K562 (cell line): Measurements from ENCODE around the gene TRERF1. TPM values are rescaled to one million over a fixed set of nuclear protein-coding genes. Genes with fewer than 3 reads are reported as not detected.

Experiments
- ATAC-seq: fragments of 200-7000 bp; cut with Tn5 transposase; 3 replicates; pipeline ENCODE4 v1.9.1; 2020; ENCODE audit warnings: moderate library complexity
- BruUV-seq: library from RNA; stranded (reverse); fragments of 400-500 nt; replicated peaks from 2 replicates; lab custom pipeline; 2021; lab: Mats Ljungman, UMichigan
- CTCF ChIA-PET: fragments of 300-600 bp; formaldehyde crosslinking; extraction: SDS; loops from one replicate; lab custom pipeline; 2021; ENCODE audit warnings: low intra/inter-chr PET ratio; lab: Yijun Ruan, JAX
- POLR2A ChIA-PET: fragments of 300-600, 350-650 bp; sonication (Branson Sonifier 250); formaldehyde crosslinking; extraction: SDS; loops from one replicate; lab custom pipeline; 2021; ENCODE audit warnings: antibody characterized with exemption, inconsistent platforms; lab: Yijun Ruan, JAX
- DNase-seq, 4 experiments: peaks; one replicate each; pipeline versions ENCODE4 v3.0.0 to v3.0.0-alpha.2; 2011 to 2018; ENCODE audit warnings: low spot score in 3 of 4, mixed read lengths in 3 of 4; ENCODE audit errors: extremely low read depth in 1 of 4
- FAIRE-seq: peaks from 2 replicates; lab custom pipeline; 2011; peaks lifted over from hg19 to GRCh38; lab: Jason Lieb, UNC
- H2AFZ ChIP-seq: 2 replicates; pipeline ENCODE4 v1.6.0; 2011; ENCODE audit warnings: low read depth, low read length, control low read depth, inconsistent platforms
- H3K27ac ChIP-seq: fragments of 200-600 bp; 3 replicates; pipeline ENCODE4 v1.8.0; 2011; ENCODE audit warnings: low read depth, mild to moderate bottlenecking, control low read depth, inconsistent platforms, low read length, moderate library complexity, mixed read lengths; ENCODE audit errors: extremely low read depth
- H3K27me3 ChIP-seq, 2 experiments: fragments of 300-600 bp in 1 of 2; 2 replicates in 1 of 2; 3 replicates in 1 of 2; pipeline versions ENCODE4 v1.6.0 to v1.8.0; 2011; ENCODE audit warnings: inconsistent platforms in 2 of 2, low read length in 2 of 2, mild to moderate bottlenecking in 1 of 2, mixed read lengths in 1 of 2, moderate library complexity in 1 of 2; ENCODE audit not compliant: control insufficient read depth in 2 of 2, insufficient read depth in 2 of 2
- H3K36me3 ChIP-seq: fragments of 300-600 bp; 3 replicates; pipeline ENCODE4 v1.8.0; 2011; ENCODE audit warnings: mild to moderate bottlenecking, low read length, inconsistent platforms; ENCODE audit not compliant: control insufficient read depth, insufficient read depth
- H3K4me1 ChIP-seq, 2 experiments: fragments of 200-600 bp in 1 of 2; replicated peaks in 1 of 2; 2 replicates in 1 of 2; 3 replicates in 1 of 2; pipeline versions ENCODE4 v1.5.1 to v1.8.0; 2011; ENCODE audit warnings: inconsistent platforms in 2 of 2, low read length in 2 of 2, mild to moderate bottlenecking in 1 of 2, mixed read lengths in 1 of 2, moderate library complexity in 1 of 2; ENCODE audit not compliant: control insufficient read depth in 2 of 2, insufficient read depth in 2 of 2
- H3K4me2 ChIP-seq: 2 replicates; pipeline ENCODE4 v1.6.1; 2011; ENCODE audit warnings: low read length, control low read depth, inconsistent platforms, mixed read lengths; ENCODE audit not compliant: insufficient read depth
- H3K4me3 ChIP-seq: fragments of 200-600 bp; sonication (generic), shearing (Covaris generic); 2 replicates; pipeline ENCODE4 v1.5.1; 2016; ENCODE audit warnings: control low read depth, inconsistent platforms
- H3K79me2 ChIP-seq: fragments of 200-600 bp; 3 replicates; pipeline ENCODE4 v1.8.0; 2011; ENCODE audit warnings: low read length, inconsistent platforms; ENCODE audit not compliant: control insufficient read depth, insufficient read depth
- H3K9ac ChIP-seq, 2 experiments: 2 replicates each; pipeline versions ENCODE4 v1.6.0 to v1.6.1; 2011; ENCODE audit warnings: low read depth in 2 of 2, low read length in 2 of 2, control low read depth in 1 of 2, inconsistent platforms in 1 of 2, mild to moderate bottlenecking in 1 of 2, mixed read lengths in 1 of 2; ENCODE audit not compliant: insufficient read depth in 1 of 2
- H3K9me1 ChIP-seq: one replicate; pipeline ENCODE4 v1.6.0; 2011; ENCODE audit warnings: inconsistent platforms, mild to moderate bottlenecking, low read length, moderate library complexity; ENCODE audit not compliant: control insufficient read depth, insufficient read depth
- H3K9me3 ChIP-seq: replicated peaks from 2 replicates; pipeline ENCODE4 v1.5.1; 2011; ENCODE audit warnings: low read depth, low read length, inconsistent platforms; ENCODE audit not compliant: control insufficient read depth, insufficient read depth
- H4K20me1 ChIP-seq: replicated peaks from 2 replicates; pipeline ENCODE4 v1.6.1; 2011; ENCODE audit warnings: low read length, inconsistent platforms, mixed read lengths; ENCODE audit not compliant: control insufficient read depth, insufficient read depth
- BMI1 ChIP-seq: fragments of 150-350 bp; IDR thresholded peaks from 2 replicates; pipeline ENCODE4 v1.6.1; 2014; ENCODE audit warnings: low read length
- CBX5 ChIP-seq: IDR thresholded peaks from 2 replicates; pipeline ENCODE4 v1.6.1; 2014; ENCODE audit warnings: low read depth, borderline replicate concordance
- DDX20 ChIP-seq: fragments of 450-650 bp; IDR thresholded peaks from 2 replicates; pipeline ENCODE4 v1.6.1; 2016; ENCODE audit warnings: missing genetic modification characterization, low read depth, mild to moderate bottlenecking, missing compliant biosample characterization, moderate library complexity
- E2F8 ChIP-seq: fragments of 450-650 bp; IDR thresholded peaks from 2 replicates; pipeline ENCODE4 v1.7.1; 2018; ENCODE audit warnings: mild to moderate bottlenecking, low read depth; ENCODE audit not compliant: partially characterized antibody
- GATAD2B ChIP-seq: fragments of 450-650 bp; IDR thresholded peaks from 2 replicates; pipeline ENCODE4 v1.6.1; 2017; ENCODE audit warnings: mild to moderate bottlenecking, borderline replicate concordance
- KDM2B ChIP-seq: fragments of 250-450 bp; sonication (Bioruptor Pico); IDR thresholded peaks from 2 replicates; pipeline ENCODE4 v1.8.0; 2021; ENCODE audit warnings: mild to moderate bottlenecking, moderate library complexity
- MXI1 ChIP-seq: IDR thresholded peaks from 2 replicates; pipeline ENCODE4 v1.6.1; 2011; ENCODE audit warnings: low read depth, mild to moderate bottlenecking, improper control_type of control experiment, low read length
- NFIX ChIP-seq: fragments of 250-450 bp; sonication (Bioruptor Pico); IDR thresholded peaks from 2 replicates; pipeline ENCODE4 v1.4.0; 2020; ENCODE audit warnings: low read depth, mild to moderate bottlenecking, moderate library complexity
- POLR3G ChIP-seq: IDR thresholded peaks from 2 replicates; pipeline ENCODE4 v1.6.1; 2011; ENCODE audit not compliant: insufficient read length, insufficient replicate concordance; ENCODE audit errors: extremely low read depth
- RAD21 ChIP-seq, 2 experiments: fragments of 250-450 bp in 1 of 2; fragments of 450-650 bp in 1 of 2; sonication (Bioruptor Pico) in 1 of 2; formaldehyde crosslinking in 1 of 2; IDR thresholded peaks in 1 of 2; conservative IDR thresholded peaks in 1 of 2; 2 replicates each; pipeline versions ENCODE4 v1.4.0 to v1.8.0; 2020 to 2022; ENCODE audit warnings: mild to moderate bottlenecking in 2 of 2, moderate library complexity in 1 of 2
- ZBTB7A ChIP-seq: IDR thresholded peaks from 2 replicates; pipeline ENCODE4 v1.6.1; 2011; ENCODE audit warnings: low read depth, mild to moderate bottlenecking, low read length, moderate library complexity, borderline replicate concordance; ENCODE audit not compliant: control insufficient read depth
- ZEB2 ChIP-seq: fragments of 450-650 bp; IDR thresholded peaks from 2 replicates; pipeline ENCODE4 v1.6.1; 2016
- ZNF217 ChIP-seq: sonication (generic); formaldehyde crosslinking; IDR thresholded peaks from 2 replicates; pipeline ENCODE4 v1.8.0; 2022; ENCODE audit warnings: mild to moderate bottlenecking, missing genetic modification reagents
- ZNF668 ChIP-seq: fragments of 250-450 bp; sonication (Bioruptor Pico); IDR thresholded peaks from 2 replicates; pipeline ENCODE4 v1.8.0; 2022; ENCODE audit warnings: mild to moderate bottlenecking, inconsistent platforms
- ZNF707 ChIP-seq: fragments of 250-450 bp; sonication (Bioruptor Pico); conservative IDR thresholded peaks from 2 replicates; pipeline ENCODE4 v1.8.0; 2022; ENCODE audit warnings: inconsistent platforms, mild to moderate bottlenecking, moderate library complexity
- WGBS: fragments of 100-300 bp; shearing (Covaris generic); methylation state at CpG from one replicate; pipeline ENCODE4 v1.1.6; 2016; ENCODE audit warnings: low coverage, mixed read lengths; ENCODE audit not compliant: insufficient coverage; ENCODE audit errors: missing lambda C conversion rate; 5-methylcytosine and 5-hydroxymethylcytosine counted together
- in situ Hi-C: fragments of 300-500 bp; cut with MboI; formaldehyde crosslinking; loops from 4 replicates; pipeline ENCODE4 v1.15.0; 2018; ENCODE audit warnings: inconsistent platforms, mixed read lengths
- intact Hi-C: fragments of 100-400 bp; cut with micrococcal nuclease; formaldehyde crosslinking; loops from 2 replicates; pipeline ENCODE4 v1.14.2; 2022
- polyA plus RNA-seq, 8 experiments: library from polyadenylated mRNA; depleted of rRNA in 4 of 8; stranded (reverse) in 5 of 8; unstranded in 3 of 8; fragments of >200 nt; fragmentation: Nextera tagmentation in 2 of 8; fragmentation: Illumina TruSeq in 1 of 8; extraction: Ambion mirVana in 2 of 8; extraction: Trizol in 1 of 8; gene quantifications; 2 replicates each; pipeline versions ENCODE4 v1.2.1 to v1.2.3, GENCODE V29; 2011 to 2014; ENCODE audit warnings: inconsistent platforms in 1 of 8, missing spikeins in 1 of 8
- total RNA-seq, 7 experiments: library from RNA; depleted of rRNA in 6 of 7; stranded (reverse); fragments of >200 nt in 6 of 7; fragmentation: Illumina TruSeq in 2 of 7; extraction: Trizol in 2 of 7; gene quantifications; 2 replicates each; pipeline versions ENCODE4 v1.2.1 to v1.2.3, GENCODE V29; 2011 to 2021; ENCODE audit warnings: low replicate concordance in 1 of 7
- TF ChIP-seq, protein P1 (sequence below): sonication (generic); formaldehyde crosslinking; IDR thresholded peaks from 2 replicates; pipeline ENCODE4 v1.4.0; 2020; ENCODE audit warnings: mild to moderate bottlenecking, missing genetic modification reagents
- TF ChIP-seq, protein P2 (sequence below): fragments of 450-650 bp; formaldehyde crosslinking; IDR thresholded peaks from 2 replicates; pipeline ENCODE4 v1.4.0; 2020; ENCODE audit warnings: mild to moderate bottlenecking

Gene TRERF1
- total and polyA plus RNA-seq, 9 of the 15 experiments (the other 6 are each of a cell fraction or from before 2014, with no cell fraction given): 0.04 to 0.20 (median 0.07) TPM; not detected in 3

GRCh38 chr6:42387336-42387735 is 64.4 kb downstream of the TRERF1 start:
- no peaks in the 10 kb centered on the region for H3K4me1 ChIP-seq
- H3K79me2 ChIP-seq: no peaks in the 10 kb centered on the region
- H3K9me3 ChIP-seq: no peaks in the 10 kb centered on the region
- intact Hi-C loops (no loop called here), in situ Hi-C loops (no loop called here)
- no peaks in the 10 kb centered on the region for H4K20me1 ChIP-seq
- no TSS peak for BruUV-seq
- no peak overlapping the region for H3K27ac ChIP-seq
- CTCF ChIA-PET: no interaction called here
- FAIRE-seq: peak; percentile 74
- POLR2A ChIA-PET: interaction anchor here (1.2 kb wide), 1 partner anchor 8 kb away, joined by 3 read pairs; no protein-coding TSS in a partner anchor
- no peak overlapping the region for H2AFZ ChIP-seq
- no peaks in the 10 kb centered on the region for H3K36me3 ChIP-seq
- H3K4me3 ChIP-seq: no peak overlapping the region
- H3K9me1 ChIP-seq: no peaks in the 10 kb centered on the region
- DNase-seq: no peak
- ATAC-seq: no peak
- H3K27me3 ChIP-seq: peaks cover 44 to 75% of the 10 kb centered on the region in 2 experiments; a peak in 4 of 5 replicates
- WGBS: 3% methylated on average over 4 of the region's 4 CpGs
- no peak overlapping the region for H3K9ac ChIP-seq
- H3K4me2 ChIP-seq: no peak overlapping the region
- TF ChIP-seq ZEB2 (no peak), E2F8 (no peak), NFIX (no peak), ZBTB7A (no peak), POLR3G (no peak), DDX20 (tag) (no peak), ZNF707 (no peak), CBX5 (no peak), KDM2B (no peak), BMI1 (no peak), ZNF668 (CRISPR knock-in tag) (no peak), RAD21 (CRISPR knock-in tag; conservative IDR thresholded peaks at IDR 0.05 in 1 of 2, IDR thresholded peaks at IDR 0.05 in 1 of 2) (no peak), MXI1 (no peak), GATAD2B (no peak), ZNF217 (CRISPR knock-in tag) (no peak)
- TF ChIP-seq, protein P1, sequence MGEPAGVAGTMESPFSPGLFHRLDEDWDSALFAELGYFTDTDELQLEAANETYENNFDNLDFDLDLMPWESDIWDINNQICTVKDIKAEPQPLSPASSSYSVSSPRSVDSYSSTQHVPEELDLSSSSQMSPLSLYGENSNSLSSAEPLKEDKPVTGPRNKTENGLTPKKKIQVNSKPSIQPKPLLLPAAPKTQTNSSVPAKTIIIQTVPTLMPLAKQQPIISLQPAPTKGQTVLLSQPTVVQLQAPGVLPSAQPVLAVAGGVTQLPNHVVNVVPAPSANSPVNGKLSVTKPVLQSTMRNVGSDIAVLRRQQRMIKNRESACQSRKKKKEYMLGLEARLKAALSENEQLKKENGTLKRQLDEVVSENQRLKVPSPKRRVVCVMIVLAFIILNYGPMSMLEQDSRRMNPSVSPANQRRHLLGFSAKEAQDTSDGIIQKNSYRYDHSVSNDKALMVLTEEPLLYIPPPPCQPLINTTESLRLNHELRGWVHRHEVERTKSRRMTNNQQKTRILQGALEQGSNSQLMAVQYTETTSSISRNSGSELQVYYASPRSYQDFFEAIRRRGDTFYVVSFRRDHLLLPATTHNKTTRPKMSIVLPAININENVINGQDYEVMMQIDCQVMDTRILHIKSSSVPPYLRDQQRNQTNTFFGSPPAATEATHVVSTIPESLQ: no peak
- TF ChIP-seq, protein P2, sequence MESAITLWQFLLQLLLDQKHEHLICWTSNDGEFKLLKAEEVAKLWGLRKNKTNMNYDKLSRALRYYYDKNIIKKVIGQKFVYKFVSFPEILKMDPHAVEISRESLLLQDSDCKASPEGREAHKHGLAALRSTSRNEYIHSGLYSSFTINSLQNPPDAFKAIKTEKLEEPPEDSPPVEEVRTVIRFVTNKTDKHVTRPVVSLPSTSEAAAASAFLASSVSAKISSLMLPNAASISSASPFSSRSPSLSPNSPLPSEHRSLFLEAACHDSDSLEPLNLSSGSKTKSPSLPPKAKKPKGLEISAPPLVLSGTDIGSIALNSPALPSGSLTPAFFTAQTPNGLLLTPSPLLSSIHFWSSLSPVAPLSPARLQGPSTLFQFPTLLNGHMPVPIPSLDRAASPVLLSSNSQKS (CRISPR knock-in tag): no peak
